HFFc6 (cell line): ENCODE measurements around the gene RIPOR1. TPM values are rescaled to one million over a fixed set of nuclear protein-coding genes. Genes with fewer than 3 reads are reported as not detected.
A peak's percentile ranks its signal among the peaks of the same experiment; 100 is the strongest.

Source experiments
- DNase-seq: peaks from one replicate; pipeline ENCODE4 v3.0.0-alpha.2; 2018
- H3K27ac Mint-ChIP-seq: 2 replicates; pipeline ENCODE4 v1.8.0; 2020; ENCODE audit warnings: mild to moderate bottlenecking, mixed read lengths
- H3K27me3 Mint-ChIP-seq: 2 replicates; pipeline ENCODE4 v1.8.0; 2021; ENCODE audit warnings: mild to moderate bottlenecking, moderate library complexity, mixed read lengths; ENCODE audit not compliant: insufficient read depth
- H3K36me3 Mint-ChIP-seq: 2 replicates; pipeline ENCODE4 v1.8.0; 2021; ENCODE audit warnings: low read depth, mixed read lengths
- H3K4me1 Mint-ChIP-seq: 2 replicates; pipeline ENCODE4 v1.8.0; 2020; ENCODE audit warnings: low read depth, mixed read lengths
- H3K4me3 Mint-ChIP-seq: 2 replicates; pipeline ENCODE4 v1.8.0; 2020; ENCODE audit warnings: mild to moderate bottlenecking, moderate library complexity, mixed read lengths
- H3K9me3 Mint-ChIP-seq: 2 replicates; pipeline ENCODE4 v1.8.0; 2020; ENCODE audit warnings: mild to moderate bottlenecking, mixed read lengths
- CTCF ChIP-seq: fragments of 200-600 bp; sonication (generic); IDR thresholded peaks from 2 replicates; pipeline ENCODE4 v1.5.0; 2021; ENCODE audit warnings: antibody characterized with exemption, mild to moderate bottlenecking
- total RNA-seq, 6 experiments: library from RNA; stranded (reverse); fragmentation: NEBNext Ultra II Directional; extraction: Animal tissue kit (Norgen Biotek cat#: 25700); gene quantifications; 2 replicates in 1 of 6; 3 replicates in 5 of 6; pipeline ENCODE4 v1.2.3, GENCODE V29; 2021

Gene RIPOR1
- total RNA-seq, 6 experiments from 2014 or later = 72.2 to 101 (median 82.9) TPM

- no peak overlapping the region for H3K4me3 Mint-ChIP-seq
- H3K27me3 Mint-ChIP-seq = peaks cover 3% of the 10 kb centered on the region
- no peak for TF ChIP-seq CTCF
- no peak for DNase-seq
- H3K4me1 Mint-ChIP-seq = peaks cover 32% of the 10 kb centered on the region
- no peak overlapping the region for H3K27ac Mint-ChIP-seq
- H3K9me3 Mint-ChIP-seq = no peaks in the 10 kb centered on the region
- H3K36me3 Mint-ChIP-seq = no peaks in the 10 kb centered on the region
These were observed 9.4 kb upstream of the RIPOR1 start for GRCh38 chr16:67519242-67519641.

- DNase-seq = peak; percentile 93
- H3K9me3 Mint-ChIP-seq = no peaks in the 10 kb centered on the region
- H3K27ac Mint-ChIP-seq = peak overlapping the region; percentile 99
- peak; percentile 90 for TF ChIP-seq CTCF
- peak overlapping the region; percentile 95 for H3K4me3 Mint-ChIP-seq
- peaks cover 35% of the 10 kb centered on the region for H3K4me1 Mint-ChIP-seq
- H3K36me3 Mint-ChIP-seq = no peaks in the 10 kb centered on the region
- H3K27me3 Mint-ChIP-seq = peaks cover 3% of the 10 kb centered on the region
These were observed 7.4 kb upstream of the RIPOR1 start for GRCh38 chr16:67521095-67521804.

DNA sequence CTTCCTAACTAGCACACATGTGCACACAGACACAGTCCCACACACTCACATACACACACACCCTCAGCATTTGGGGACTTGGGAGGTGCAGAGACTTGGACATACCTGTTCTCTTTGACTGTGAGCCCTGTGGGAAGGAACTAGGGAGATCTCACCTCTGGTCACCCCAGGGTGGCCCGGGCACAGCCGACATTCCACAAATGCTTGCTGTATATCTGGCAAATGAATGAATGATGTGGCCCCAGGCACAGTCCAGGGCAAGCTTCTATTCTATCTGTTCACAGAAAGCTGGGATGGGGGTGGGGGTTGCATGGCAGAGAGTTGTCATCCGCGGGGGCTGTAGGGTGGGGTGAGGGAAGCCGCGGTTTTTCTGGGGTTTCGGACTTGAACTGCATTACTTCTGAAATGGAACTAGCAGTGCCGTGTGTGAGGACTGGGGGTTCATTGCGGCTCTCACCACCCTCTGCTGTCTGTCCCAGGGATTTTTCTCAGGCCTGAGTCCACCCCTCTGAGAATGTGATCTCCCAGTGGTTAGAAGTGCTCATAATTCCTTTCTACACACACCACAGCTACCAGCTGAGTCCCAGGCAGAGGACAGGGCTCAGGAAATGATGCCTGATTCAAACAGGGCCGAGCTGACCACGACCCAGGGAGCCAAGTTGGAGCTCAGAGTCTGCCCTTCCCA lies 3.3 kb upstream of the RIPOR1 start:
- Mint-ChIP-seq H3K27ac (no peak overlapping the region; the same call in 1 of the 2 replicates), H3K27me3 (no peaks in the 10 kb centered on the region; the same call in none of the 2 replicates), H3K36me3 (no peaks in the 10 kb centered on the region), H3K9me3 (no peaks in the 10 kb centered on the region), H3K4me1 (peaks cover 45% of the 10 kb centered on the region), H3K4me3 (no peak overlapping the region)
- peak; percentile 37 for DNase-seq
- TF ChIP-seq CTCF = peak; percentile 25; the same call in 1 of the 2 replicates

- no peaks in the 10 kb centered on the region; the same call in none of the 2 replicates for H3K27me3 Mint-ChIP-seq
- no peak for DNase-seq
- peak overlapping the region; percentile 50; the same call in 1 of the 2 replicates for H3K27ac Mint-ChIP-seq
- H3K4me3 Mint-ChIP-seq = peak overlapping the region; percentile 1; the same call in 1 of the 2 replicates
- H3K36me3 Mint-ChIP-seq = no peaks in the 10 kb centered on the region
- H3K9me3 Mint-ChIP-seq = no peaks in the 10 kb centered on the region
- no peak for TF ChIP-seq CTCF
- peaks cover 47% of the 10 kb centered on the region for H3K4me1 Mint-ChIP-seq
These were observed 2.4 kb upstream of the RIPOR1 start for GRCh38 chr16:67526149-67526791.

- Mint-ChIP-seq H3K4me1 (peaks cover 65% of the 10 kb centered on the region), H3K9me3 (no peaks in the 10 kb centered on the region), H3K36me3 (peaks cover 5% of the 10 kb centered on the region; the same call in 1 of the 2 replicates), H3K4me3 (peak overlapping the region; percentile 94), H3K27me3 (peaks cover 1% of the 10 kb centered on the region), H3K27ac (peak overlapping the region; percentile 94)
- TF ChIP-seq CTCF = no peak
- no peak for DNase-seq
These were observed 397 bp downstream of the RIPOR1 start for GRCh38 chr16:67528870-67529581.
